ENCODE results near the gene CNNM1.

DNA sequence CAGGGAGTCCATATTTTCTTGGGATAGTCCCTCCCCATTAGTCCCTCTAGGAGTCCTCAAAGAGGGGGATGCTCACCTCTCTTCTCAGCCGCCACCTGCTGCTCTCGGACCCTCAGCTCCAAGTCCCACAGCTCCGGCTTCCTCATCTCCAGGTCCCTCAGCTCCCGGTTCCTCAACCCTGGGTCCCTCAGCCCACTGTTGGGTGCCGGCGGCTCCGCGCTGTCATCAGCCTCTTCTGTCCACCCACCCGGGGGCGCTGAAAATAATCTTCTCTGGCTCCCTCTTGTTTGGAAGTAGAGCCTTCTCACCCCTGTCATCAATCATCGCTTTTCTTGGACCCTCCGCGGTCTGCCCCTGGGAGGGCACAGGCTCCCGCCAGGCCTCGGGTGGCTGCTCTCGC lies 13.3 kb upstream of the CNNM1 start:
- TF ChIP-seq GATA2 (IDR thresholded peaks at IDR 0.05; ENCODE audit: low read depth, low read length) (no peak), GATA3 (IDR thresholded peaks at IDR 0.05; ENCODE audit: low read depth, low read length) (no peak)
